Cerebellar cortex (tissue), 1 donor: Measurements from ENCODE around the gene AHCYL2.

ENCODE experiments used
- DNase-seq: peaks from one replicate; pipeline ENCODE4 v3.0.0-alpha.2; 2015; ENCODE audit warnings: low spot score

Gene AHCYL2

GRCh38 chr7:129224251-129225205 lies at the start of gene AHCYL2:
Gene AHCYL2 (plus strand): TSS chr7:129225030.
- peak; percentile 98 for DNase-seq

DNA sequence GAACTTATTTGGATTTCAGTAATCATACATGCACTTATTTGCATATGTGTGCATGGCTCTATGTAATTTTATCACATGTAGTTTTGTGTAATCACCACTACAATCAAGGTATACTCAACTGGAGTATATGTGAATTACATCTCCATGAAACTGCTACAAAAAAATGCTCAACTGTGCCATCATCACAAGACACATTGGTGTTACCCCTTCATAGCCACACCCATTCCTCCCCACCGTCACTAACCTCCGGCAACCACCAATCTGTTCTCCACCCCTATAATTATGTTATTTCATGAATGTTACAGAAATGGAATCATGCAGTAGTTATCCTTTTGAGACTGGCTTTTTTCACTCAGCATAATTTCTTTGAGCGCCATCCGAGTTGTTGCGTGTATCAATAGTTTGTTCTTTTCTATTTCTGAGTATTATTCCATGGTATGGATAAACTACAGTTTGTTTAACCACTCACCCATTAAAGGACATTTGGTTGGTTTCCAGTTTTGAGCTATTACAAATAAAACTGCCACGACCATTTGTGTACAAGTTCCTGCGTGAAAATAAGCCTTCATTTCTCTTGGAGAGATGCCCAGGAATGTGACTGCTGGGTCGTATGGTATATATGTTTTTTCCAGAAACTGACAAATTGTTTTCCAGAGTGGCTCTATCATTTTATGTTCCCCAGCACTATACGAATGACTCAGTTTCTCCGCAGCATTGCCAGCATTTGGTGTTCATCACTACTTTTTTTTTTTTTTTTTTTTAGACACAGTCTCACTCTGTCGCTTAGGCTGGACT lies 47.7 kb upstream of the AHCYL2 start:
- no peak for DNase-seq

DNA sequence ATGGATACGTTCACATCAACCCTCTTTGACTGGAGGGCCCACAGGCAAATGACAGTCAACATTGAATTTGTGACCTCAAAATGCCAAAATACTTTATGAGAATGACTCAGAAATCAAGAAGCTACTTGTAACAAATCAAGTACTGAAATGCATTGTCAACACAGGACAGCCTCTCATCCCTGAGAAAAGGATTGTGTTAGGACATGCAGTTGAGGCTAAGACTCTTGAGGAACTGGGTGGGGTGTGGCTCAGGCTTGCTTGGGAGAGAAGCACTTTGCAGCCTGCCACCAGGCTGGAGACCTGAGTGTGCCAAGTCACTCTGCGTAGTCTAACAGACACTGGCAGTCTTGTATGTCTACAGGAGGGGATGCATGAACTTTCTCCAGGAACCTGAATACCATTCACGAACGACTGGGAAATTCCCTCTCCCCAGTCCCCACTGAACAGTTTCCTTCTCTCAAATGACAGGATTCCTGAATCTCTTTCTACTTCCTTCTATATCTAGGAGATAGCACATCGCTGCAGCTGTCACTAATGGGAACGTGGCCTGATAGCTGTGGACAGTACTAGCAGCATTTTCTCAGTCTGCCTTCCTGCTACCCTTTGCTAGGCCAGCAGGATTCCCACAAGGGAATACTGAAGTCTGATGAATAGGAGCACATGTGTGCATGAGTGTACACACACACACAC lies 39.7 kb upstream of the AHCYL2 start:
- DNase-seq, result no peak

DNA sequence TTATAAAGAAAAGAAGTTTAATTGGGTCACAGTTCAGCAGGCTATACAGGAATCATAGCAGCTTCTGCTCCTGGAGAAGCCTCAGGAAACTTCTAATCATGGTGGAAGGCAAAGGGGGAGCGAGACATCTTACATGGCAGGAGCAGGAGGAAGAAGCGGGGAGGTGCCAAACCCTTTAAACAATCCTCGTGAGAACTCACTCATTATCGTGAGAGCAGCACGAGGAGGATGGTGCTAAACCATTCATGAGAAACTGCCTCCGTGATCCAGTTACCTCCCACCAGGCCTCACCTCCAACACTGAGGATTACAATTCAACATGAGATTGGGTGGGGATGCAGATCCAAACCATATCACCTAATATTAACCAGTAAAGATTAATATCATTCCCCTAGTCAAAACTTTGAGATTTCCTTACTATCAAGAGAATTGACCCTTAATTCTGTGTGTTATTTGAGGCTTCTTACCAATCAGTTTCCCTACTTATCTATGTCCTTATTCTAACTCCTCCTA lies 38.0 kb upstream of the AHCYL2 start:
- no peak for DNase-seq

GRCh38 chr7:129187681-129188371 lies 37.0 kb upstream of the AHCYL2 start:
- DNase-seq, result no peak

DNA sequence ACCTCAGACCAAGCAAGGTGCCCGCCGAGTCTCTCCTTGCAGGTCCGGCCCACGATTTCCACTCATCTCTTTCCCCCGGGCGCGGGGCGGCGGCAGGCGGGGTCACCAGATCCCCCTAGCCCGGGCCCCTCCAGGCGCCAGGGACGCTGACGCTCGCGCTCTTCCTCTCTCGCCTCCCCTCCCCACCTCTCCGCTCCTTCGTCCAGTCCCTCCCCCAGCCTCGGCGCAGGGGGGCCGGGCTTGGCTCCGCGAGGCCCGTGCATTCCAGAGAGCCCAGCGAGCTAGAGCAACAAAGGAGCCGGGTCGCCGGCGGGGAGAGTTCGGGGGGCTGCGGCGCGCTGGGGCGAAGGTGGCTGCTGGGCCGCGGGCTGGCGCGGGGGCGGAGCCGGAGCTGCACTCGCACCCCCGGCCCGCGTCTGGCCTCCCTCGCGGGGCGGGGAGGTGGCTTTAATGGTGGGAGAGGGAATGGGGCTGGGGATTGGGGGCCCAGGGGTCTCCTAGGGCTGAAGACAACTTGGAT lies 36.4 kb upstream of the AHCYL2 start, which contains the start of gene SMO:
SMO (plus strand) TSS at position 262 of the 520 bp plus-strand sequence. CDS start 519 bp downstream, outside the sequence.
- no peak for DNase-seq

- DNase-seq, result no peak
These were observed 35.8 kb upstream of the AHCYL2 start for GRCh38 chr7:129188892-129189660.

GRCh38 chr7:129189661-129190310 lies 35.0 kb upstream of the AHCYL2 start:
- DNase-seq, result no peak

GRCh38 chr7:129191272-129191671 lies 33.6 kb upstream of the AHCYL2 start:
- no peak for DNase-seq

DNA sequence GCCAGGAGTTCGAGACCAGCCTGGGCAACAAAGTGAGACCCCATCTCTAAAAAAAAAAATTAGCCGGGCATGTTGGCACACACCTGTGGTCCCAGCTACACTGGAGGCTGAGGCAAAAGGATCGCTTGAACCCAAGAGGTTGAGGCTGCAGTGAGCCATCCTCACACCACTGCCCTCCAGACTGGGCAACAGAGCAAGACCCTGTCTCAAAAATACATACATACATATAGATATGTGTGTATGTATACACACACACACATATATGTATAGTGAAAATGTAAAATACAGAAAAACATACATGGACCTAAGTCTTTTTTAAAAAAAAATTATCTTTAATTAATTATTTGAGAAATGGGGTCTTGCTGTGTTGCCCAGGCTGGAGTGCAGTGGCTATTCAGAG lies 30.9 kb upstream of the AHCYL2 start:
- DNase-seq, result no peak

DNA sequence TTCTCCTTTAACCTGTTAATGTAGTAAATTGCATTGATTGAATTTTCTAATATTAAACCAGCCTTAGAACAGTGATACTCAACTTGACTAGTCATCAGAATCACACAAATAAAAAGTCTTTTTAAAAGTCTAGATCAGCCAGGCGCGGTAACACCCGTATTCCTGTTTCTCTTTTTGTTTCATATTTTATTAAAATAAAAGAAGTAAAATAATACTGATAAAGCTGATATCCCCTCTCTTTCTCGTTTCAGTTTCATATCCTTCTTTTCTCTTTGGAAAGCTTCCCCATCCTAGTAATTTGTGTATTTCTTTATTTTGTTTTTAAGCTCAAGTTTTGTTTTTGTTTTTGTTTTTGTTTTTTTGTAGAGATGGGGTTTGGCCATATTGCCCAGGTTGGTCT lies 27.1 kb upstream of the AHCYL2 start:
- no peak for DNase-seq

GRCh38 chr7:129199406-129199805 lies 25.4 kb upstream of the AHCYL2 start:
- no peak for DNase-seq

- DNase-seq, result no peak
These were observed 22.6 kb upstream of the AHCYL2 start for GRCh38 chr7:129202058-129202777.

DNA sequence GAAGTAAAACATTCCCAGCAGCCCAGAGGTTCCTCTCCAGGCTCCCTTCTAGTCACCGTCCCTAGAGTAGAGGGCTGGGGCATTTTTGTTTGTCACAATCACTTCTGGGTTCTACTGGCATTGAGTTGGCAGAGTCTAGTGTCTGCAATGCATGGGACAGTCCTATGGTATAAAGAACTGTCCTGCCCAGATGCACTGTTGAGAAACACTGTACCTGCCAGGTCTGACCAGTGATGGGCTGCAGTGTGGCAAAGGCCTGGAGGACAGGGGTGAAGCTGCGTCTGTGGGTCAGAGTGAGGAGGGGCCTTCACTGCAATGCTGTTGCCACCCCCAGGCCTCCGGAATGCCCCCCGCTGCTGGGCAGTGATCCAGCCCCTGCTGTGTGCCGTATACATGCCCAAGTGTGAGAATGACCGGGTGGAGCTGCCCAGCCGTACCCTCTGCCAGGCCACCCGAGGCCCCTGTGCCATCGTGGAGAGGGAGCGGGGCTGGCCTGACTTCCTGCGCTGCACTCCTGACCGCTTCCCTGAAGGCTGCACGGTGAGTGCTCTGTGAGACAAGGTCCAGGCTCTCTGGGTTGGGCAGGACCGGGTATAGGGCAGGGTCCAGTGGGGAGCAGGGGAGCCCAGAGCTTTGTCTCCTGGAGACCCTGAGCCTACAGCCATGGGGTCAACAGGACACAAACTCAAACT lies 21.6 kb upstream of the AHCYL2 start:
- no peak for DNase-seq

DNA sequence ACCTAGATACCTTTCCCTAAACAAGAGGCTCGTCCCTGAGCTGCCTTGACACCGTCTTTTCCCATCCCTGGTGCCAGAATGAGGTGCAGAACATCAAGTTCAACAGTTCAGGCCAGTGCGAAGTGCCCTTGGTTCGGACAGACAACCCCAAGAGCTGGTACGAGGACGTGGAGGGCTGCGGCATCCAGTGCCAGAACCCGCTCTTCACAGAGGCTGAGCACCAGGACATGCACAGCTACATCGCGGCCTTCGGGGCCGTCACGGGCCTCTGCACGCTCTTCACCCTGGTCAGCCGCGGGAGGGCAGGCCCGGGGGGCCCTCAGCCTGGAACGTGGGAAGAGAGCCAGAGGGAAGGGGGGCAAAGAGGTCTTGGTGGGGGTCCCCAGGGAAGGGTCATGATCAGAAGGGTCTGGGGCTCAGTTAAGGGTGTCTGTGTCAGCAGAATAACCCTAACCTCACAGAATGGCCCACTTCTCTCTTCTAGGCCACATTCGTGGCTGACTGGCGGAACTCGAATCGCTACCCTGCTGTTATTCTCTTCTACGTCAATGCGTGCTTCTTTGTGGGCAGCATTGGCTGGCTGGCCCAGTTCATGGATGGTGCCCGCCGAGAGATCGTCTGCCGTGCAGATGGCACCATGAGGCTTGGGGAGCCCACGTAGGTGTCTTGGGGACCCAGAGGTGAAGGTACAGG lies 19.6 kb upstream of the AHCYL2 start:
- DNase-seq, result no peak

- DNase-seq, result no peak
These were observed 18.6 kb upstream of the AHCYL2 start for GRCh38 chr7:129205987-129206785.

DNA sequence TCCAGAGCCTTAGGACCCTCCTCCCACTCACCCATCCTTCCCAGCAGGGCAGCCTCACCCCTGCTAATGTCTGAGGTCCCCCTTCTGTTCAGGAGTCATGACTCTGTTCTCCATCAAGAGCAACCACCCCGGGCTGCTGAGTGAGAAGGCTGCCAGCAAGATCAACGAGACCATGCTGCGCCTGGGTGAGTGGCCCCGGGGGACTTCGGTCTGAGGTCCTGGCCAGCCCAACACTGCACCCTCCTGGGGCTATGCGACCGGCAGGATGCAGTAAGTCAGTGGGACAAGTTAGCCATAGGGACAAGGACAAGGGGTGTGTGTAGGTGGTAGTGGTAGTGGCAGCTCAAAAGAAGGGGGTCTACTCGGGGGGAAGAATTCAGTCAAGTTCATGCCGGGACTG lies 16.2 kb upstream of the AHCYL2 start:
- no peak for DNase-seq
